ENCODE measurements around the gene APOA1.

The APOA1 gene

GRCh38 chr11:116837231-116838091, at the start of gene APOA1:
Gene APOA1 (minus strand): TSS chr11:116837622. CDS start chr11:116837387, 235 bp downstream.
- DNase-seq (ENCODE audit: low spot score), result no peak

- DNase-seq (ENCODE audit: low spot score), result peak; percentile 53
These were observed 48.7 kb upstream of the APOA1 start for GRCh38 chr11:116885951-116886655.

DNA sequence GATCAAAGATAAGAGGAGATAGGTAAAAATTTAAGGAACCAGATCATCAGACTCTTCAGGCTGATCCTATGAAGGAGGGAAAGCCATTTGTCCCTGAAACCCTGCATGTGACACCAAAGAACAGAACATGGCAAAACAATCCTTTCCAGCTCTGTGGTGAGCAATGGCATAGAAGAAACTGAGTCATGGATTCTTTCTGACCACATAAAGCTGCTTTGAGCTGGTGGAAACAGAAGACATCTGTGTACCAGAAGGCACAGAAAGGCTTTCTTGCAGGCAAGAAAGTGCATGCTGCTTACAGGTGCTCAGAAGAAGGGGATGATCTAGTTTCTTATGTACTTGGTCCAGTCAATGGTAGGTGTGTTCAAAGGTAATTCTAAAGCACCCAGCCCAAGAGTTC, 45.0 kb upstream of the APOA1 start:
- peak; percentile 86 for DNase-seq (ENCODE audit: low spot score)

GRCh38 chr11:116881143-116881542, 43.7 kb upstream of the APOA1 start:
- no peak for DNase-seq (ENCODE audit: low spot score)

DNA sequence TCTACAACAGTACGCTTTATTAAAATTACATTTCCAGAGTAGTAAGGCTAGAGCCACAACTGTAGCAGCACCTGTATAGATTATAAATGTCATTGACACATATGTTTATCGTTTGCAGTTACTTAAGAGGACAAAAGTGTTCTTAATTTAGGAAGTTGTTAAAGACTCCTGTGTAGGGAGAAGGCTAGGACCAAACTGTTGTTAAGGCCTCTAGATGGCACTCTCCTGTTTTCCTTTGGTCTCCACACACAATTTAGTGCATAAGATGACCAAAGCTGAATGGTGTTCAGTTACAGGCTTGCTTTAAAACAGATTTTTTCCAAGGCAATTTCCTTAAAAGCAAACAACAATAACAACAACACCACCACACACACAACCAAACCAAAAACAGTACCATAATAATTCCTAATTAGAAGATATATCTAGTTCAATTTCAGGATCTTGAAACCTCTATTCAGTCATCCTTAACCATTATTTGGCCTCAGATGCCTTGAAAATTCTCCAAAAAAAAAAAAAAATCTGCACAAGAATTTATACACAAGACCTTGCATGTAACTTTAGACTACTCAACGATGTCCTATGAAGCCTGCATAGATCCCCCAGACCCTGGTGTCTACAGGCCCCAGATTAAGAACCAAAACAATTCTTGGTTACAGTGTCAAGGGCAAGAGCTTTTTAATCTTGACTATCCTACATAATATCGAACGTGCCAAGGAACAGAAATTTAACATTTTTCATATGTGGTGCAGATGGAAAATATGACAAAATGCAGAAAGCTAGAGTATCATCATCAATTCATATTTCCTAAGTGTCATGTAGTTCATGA, 42.6 kb upstream of the APOA1 start:
- peak; percentile 67 for DNase-seq (ENCODE audit: low spot score)

DNA sequence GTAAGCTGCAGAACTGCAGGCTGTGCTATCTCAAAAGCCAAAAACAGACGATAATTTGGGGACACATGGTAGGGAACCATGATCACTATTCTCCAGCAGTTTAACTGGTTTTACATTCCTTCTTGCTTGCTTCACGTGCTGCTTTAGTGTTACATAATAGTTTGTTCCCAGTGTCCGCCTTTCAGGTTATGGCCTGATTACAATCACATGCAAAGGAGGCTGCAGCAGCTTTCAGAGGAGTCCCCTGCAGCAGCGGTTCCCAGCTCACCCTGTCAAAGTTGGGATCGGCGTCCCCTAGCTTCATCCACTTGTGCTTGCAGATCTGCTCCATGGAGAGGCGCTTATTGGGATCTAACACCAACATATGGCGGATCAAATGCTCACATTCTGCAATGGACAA, 39.2 kb upstream of the APOA1 start:
- DNase-seq (ENCODE audit: low spot score), result no peak

- no peak for DNase-seq (ENCODE audit: low spot score)
These were observed 37.8 kb upstream of the APOA1 start for GRCh38 chr11:116875194-116875593.

GRCh38 chr11:116874251-116874650, 36.8 kb upstream of the APOA1 start:
- no peak for DNase-seq (ENCODE audit: low spot score)

- no peak for DNase-seq (ENCODE audit: low spot score)
These were observed 36.0 kb upstream of the APOA1 start for GRCh38 chr11:116873381-116873780.

DNA sequence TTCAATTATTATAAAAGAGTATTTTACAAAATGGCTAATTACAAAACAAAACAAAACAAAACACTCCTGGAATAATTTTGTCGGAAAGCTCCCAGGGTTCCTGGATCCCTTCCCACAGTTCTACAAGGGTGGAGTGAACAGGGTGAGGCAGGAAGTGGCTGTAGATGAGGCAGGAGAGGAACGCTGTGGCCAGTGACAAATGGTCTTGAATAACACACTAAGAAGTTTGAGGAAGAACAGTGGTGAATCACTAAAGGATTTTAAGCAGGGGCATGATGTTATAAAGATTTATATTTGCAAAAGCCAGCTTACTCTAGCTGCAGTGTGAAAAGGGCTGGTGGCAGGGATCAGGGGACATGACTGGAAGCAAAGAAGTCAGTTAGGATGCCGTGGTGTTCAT, 33.8 kb upstream of the APOA1 start:
- DNase-seq (ENCODE audit: low spot score), result peak; percentile 89

DNA sequence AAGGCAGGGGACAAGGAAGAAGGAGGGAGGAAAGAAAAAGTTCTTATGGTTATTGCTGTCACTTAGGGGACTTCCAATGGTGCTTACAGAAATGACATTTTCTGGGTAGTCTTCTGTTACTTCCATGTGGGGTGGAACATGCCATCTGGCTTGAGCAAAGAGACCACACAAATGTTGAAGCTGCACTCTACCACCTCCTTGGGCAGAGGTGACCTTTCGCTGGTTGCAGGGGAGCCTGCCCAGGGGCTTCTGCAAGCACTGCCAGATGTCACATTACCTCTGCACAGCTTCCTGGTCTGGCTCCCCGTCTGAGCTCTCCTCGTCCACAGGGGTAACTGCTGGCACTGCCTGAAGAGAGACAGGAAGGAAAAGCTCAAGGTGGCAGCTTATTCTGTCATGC, 32.6 kb upstream of the APOA1 start:
- DNase-seq (ENCODE audit: low spot score), result no peak

DNA sequence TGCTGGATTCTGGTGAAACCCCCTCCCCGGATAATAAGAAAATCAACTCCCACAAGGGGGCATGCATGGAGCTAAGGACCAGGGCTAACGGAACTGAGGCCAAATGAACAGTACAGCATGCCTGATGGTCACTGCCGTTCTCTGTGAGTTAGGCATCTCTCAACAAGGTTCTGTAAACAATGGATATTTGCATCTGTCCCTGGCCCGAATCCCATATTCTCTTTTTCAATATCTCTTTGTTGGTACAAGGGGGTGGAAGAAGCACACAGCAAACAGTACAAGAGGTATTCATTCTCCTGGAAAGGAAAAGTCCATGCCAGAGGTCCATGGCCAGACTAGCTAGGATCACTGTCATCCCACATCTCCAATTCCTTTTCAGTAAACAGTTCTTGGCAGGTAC, 32.2 kb upstream of the APOA1 start:
- DNase-seq (ENCODE audit: low spot score), result no peak

- DNase-seq (ENCODE audit: low spot score), result no peak
These were observed 30.6 kb upstream of the APOA1 start for GRCh38 chr11:116868066-116868465.

DNA sequence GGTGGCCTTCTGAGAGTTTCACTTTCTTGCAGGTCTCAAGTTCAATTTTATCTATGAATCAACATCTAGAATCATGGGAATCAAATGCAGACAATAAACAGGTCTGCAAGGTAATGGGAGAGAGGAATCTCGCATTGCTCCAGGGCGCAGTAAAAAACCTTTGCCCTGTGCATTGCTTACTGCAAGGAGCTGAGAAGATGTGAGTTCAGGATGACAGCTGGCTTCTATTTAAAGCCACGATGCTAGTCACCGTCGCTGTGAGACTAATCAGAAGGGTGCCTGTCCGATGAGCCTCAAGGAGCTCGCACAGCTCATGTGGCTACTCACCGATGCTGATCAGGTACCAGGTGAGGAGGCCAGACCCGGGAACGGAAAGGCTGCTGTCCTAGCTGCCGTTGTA, 30.2 kb upstream of the APOA1 start:
- DNase-seq (ENCODE audit: low spot score), result no peak

DNA sequence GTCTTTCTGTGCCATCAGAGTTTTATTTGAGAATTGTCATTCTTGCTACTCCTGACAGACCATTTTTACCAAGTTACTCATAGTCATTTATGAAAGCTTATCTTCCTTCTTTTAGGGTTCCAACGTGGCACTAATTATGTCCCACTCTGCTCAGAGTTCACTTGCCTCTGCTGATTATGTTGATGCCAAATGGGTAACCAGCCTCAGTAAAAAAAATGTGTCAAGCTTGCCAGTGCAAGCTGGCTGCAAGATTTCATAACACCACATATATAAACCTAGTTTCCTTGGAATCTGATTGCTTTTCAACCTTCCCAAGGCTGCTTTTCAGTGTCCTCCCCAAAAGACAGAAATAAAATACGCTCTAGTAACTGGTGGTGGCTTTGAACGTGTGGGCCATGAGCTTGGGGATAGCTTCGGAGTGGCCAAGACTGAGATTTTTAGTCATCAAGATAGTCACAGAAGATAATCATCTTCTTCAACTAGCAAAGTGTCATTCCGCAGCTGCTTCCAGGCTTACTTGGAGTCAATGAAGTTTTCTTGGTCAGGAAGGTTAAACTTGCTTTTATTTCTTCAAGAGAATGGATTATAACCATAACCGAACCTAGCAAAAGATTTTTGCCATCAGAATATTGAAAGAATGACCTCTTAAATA, 29.5 kb upstream of the APOA1 start:
- DNase-seq (ENCODE audit: low spot score), result no peak

DNA sequence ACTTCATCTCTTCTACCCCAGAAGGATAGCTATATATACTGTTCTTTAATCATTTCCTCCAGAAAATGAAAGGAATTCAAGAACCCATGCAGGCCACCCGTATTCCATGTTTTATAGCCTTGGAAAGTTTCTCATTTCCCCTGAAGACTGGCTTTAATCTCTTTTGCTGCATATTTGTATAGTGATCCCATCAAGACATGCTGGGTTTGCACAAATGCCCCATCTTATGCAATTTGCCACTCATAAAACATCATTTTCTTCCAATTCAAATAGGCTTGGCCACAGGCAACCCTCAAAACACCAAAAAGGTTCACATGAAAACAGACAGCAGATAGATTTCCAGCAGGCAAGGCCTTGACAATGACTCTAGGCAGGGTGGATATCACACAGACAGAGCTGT, 28.3 kb upstream of the APOA1 start:
- peak; percentile 64 for DNase-seq (ENCODE audit: low spot score)

- DNase-seq (ENCODE audit: low spot score), result peak; percentile 40
These were observed 27.1 kb upstream of the APOA1 start for GRCh38 chr11:116864531-116864930.

DNA sequence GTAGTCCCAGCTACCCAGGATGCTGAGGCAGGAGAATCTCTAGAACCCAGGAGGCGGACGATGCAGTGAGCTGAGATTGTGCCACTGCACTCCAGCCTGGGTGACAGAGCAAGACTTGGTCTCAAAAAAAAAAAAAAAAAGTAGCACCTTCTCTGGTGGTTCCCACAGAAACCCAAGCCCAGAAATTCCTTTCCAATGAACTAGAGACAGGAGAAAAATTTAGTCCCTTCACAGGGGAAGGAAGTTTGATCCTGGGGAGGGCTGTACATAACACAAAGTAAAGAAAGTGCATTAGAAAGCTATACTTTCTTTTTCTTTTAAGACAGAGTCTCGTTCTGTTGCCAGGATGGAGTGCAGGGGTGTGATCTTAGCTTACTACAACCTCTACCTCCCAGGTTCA, 25.5 kb upstream of the APOA1 start:
- peak; percentile 37 for DNase-seq (ENCODE audit: low spot score)

- DNase-seq (ENCODE audit: low spot score), result no peak
These were observed 24.8 kb upstream of the APOA1 start for GRCh38 chr11:116862185-116862584.

DNA sequence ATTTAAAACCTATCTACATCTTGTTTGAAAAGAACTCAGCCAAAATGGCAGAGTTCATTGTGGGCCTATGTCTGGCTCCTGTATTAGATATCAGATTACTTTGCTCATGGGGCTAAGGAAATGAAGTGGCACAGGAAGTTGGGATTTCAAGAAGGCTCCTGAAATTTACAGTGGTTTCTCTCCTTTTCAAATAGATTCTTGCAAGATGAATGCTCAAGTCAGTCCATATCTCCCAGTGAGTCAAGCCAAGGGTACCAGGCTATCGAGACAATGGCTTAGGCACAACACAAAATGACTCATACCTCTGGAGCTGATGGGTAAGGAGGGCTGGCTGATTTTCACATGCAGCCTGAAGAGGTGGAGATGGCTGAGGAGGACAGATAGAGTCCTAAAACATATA, 24.1 kb upstream of the APOA1 start:
- peak; percentile 41 for DNase-seq (ENCODE audit: low spot score)

DNA sequence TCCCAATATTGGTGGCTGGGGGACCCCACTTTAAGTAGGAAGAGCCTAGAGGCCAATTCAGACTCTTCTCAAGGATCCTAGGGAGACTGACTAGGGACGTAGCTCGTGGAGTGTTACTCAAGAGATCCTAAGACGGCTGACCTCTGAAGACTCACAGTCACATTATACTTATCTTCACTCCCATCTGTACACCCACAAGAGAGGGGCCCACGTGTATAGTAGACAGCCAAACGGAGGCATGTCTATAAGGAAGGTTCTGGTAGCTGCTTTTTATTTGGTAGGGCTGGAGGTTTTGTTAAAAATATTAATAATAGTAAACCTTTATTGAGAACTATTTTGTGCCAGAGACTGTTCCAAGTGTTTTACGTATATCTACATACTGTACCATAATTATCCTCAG, 22.9 kb upstream of the APOA1 start:
- DNase-seq (ENCODE audit: low spot score), result no peak

- no peak for DNase-seq (ENCODE audit: low spot score)
These were observed 21.8 kb upstream of the APOA1 start for GRCh38 chr11:116859175-116859574.

All from AG20443 (cell line).